ENCODE results near the gene TMOD3. TPM values are rescaled to one million over a fixed set of nuclear protein-coding genes. Genes with fewer than 3 reads are reported as not detected.
A peak's percentile ranks its signal among the peaks of the same experiment; 100 is the strongest.

The TMOD3 gene
- total and polyA plus RNA-seq, 2 donors (not counting 1 experiment from before 2014, with no cell fraction given), result 33.7 to 35.3 TPM

GRCh38 chr15:51874751-51875644 lies 45.5 kb downstream of the TMOD3 start:
- Histone ChIP-seq H3K27ac (ENCODE audit: insufficient read depth, low read length) (peak overlapping the region; percentile 96), H3K4me2 (ENCODE audit: extremely low read depth, insufficient read depth, low read length) (peak overlapping the region; percentile 75), H3K4me3 (replicated peaks in 1 of 4; ENCODE audit: control extremely low read depth in 1 of 4, insufficient read depth in 1 of 4, low read depth in 3 of 4, low read length in 4 of 4) (peak overlapping the region in 1 of 4 experiments; percentile 4), H3K27me3 (ENCODE audit: control insufficient read depth, insufficient read depth, low read length) (no peaks in the 10 kb centered on the region), H3K79me2 (ENCODE audit: control insufficient read depth, insufficient read depth, low read length) (peaks cover 14% of the 10 kb centered on the region), H4K20me1 (ENCODE audit: control insufficient read depth, extremely low read depth, insufficient read depth, low read length) (no peaks in the 10 kb centered on the region), H3K4me1 (ENCODE audit: control insufficient read depth, extremely low read depth, insufficient read depth, low read length) (peaks cover 24% of the 10 kb centered on the region), H3K9ac (ENCODE audit: insufficient read depth, low read length) (peak overlapping the region; percentile 13), H2AFZ (ENCODE audit: low read length) (no peak overlapping the region), H3K9me3 (ENCODE audit: control insufficient read depth, insufficient read depth, low read depth, low read length) (no peaks in the 10 kb centered on the region), H3K36me3 (ENCODE audit: control insufficient read depth, insufficient read depth, low read length) (peaks cover 1% of the 10 kb centered on the region)
- TF ChIP-seq CTCF (conservative IDR thresholded peaks at IDR 0.05 in 1 of 2, IDR thresholded peaks at IDR 0.05 in 1 of 2; ENCODE audit: low read depth in 1 of 2, low read length in 2 of 2) (no peak), EZH2 (IDR thresholded peaks at IDR 0.05; ENCODE audit: low read length, missing control alignments) (no peak)
- DNase-seq (ENCODE audit: low read depth in 2 of 2), result peak; percentile 96 to 98

GRCh38 chr15:51876169-51876568 lies 46.7 kb downstream of the TMOD3 start:
- Histone ChIP-seq H3K27ac (ENCODE audit: insufficient read depth, low read length) (peak overlapping the region; percentile 96), H3K9me3 (ENCODE audit: control insufficient read depth, insufficient read depth, low read depth, low read length) (no peaks in the 10 kb centered on the region), H3K27me3 (ENCODE audit: control insufficient read depth, insufficient read depth, low read length) (no peaks in the 10 kb centered on the region)

More at GRCh38 chr15:51876169-51876568, 46.7 kb downstream of the TMOD3 start:
- no peak overlapping the region for H2AFZ ChIP-seq (ENCODE audit: low read length)
- no peak for TF ChIP-seq EZH2 (IDR thresholded peaks at IDR 0.05; ENCODE audit: low read length, missing control alignments)
- TF ChIP-seq CTCF (conservative IDR thresholded peaks at IDR 0.05 in 1 of 2, IDR thresholded peaks at IDR 0.05 in 1 of 2; ENCODE audit: low read depth in 1 of 2, low read length in 2 of 2), result no peak
- H3K4me1 ChIP-seq (ENCODE audit: control insufficient read depth, extremely low read depth, insufficient read depth, low read length), result peaks cover 26% of the 10 kb centered on the region
- DNase-seq (ENCODE audit: low read depth in 2 of 2), result no peak
- peaks cover 1% of the 10 kb centered on the region for H3K36me3 ChIP-seq (ENCODE audit: control insufficient read depth, insufficient read depth, low read length)
- H3K79me2 ChIP-seq (ENCODE audit: control insufficient read depth, insufficient read depth, low read length), result peaks cover 20% of the 10 kb centered on the region
- H3K4me3 ChIP-seq (replicated peaks in 1 of 4; ENCODE audit: control extremely low read depth in 1 of 4, insufficient read depth in 1 of 4, low read depth in 3 of 4, low read length in 4 of 4), result no peak overlapping the region
- no peaks in the 10 kb centered on the region for H4K20me1 ChIP-seq (ENCODE audit: control insufficient read depth, extremely low read depth, insufficient read depth, low read length)
- H3K9ac ChIP-seq (ENCODE audit: insufficient read depth, low read length), result no peak overlapping the region
- no peak overlapping the region for H3K4me2 ChIP-seq (ENCODE audit: extremely low read depth, insufficient read depth, low read length)
